Measurements from ENCODE around the gene MAL. TPM values are rescaled to one million over a fixed set of nuclear protein-coding genes. Genes with fewer than 3 reads are reported as not detected.
A peak's percentile ranks its signal among the peaks of the same experiment; 100 is the strongest.

MAL gene
- total RNA-seq, 1 donor from 2014 or later = not detected

GRCh38 chr2:95004287-95004686 is 21.2 kb upstream of the MAL start:
- Mint-ChIP-seq H3K27me3 (ENCODE audit: low read depth) (peaks cover 19% of the 10 kb centered on the region), H3K4me1 (ENCODE audit: low read depth) (peaks cover 6% of the 10 kb centered on the region), H3K36me3 (ENCODE audit: low read depth) (no peaks in the 10 kb centered on the region), H3K4me3 (ENCODE audit: unreplicated experiment) (no peak overlapping the region), H3K27ac (ENCODE audit: unreplicated experiment) (peak overlapping the region; percentile 18), H3K9me3 (ENCODE audit: low read depth) (no peaks in the 10 kb centered on the region)
- TF ChIP-seq CTCF (IDR thresholded peaks at IDR 0.05) = no peak
- DNase-seq (ENCODE audit: low spot score) = peak; percentile 44

GRCh38 chr2:95004711-95005110 is 20.8 kb upstream of the MAL start:
- H3K36me3 Mint-ChIP-seq (ENCODE audit: low read depth) = no peaks in the 10 kb centered on the region
- H3K4me1 Mint-ChIP-seq (ENCODE audit: low read depth) = peaks cover 6% of the 10 kb centered on the region
- peak overlapping the region; percentile 18 for H3K27ac Mint-ChIP-seq (ENCODE audit: unreplicated experiment)
- TF ChIP-seq CTCF (IDR thresholded peaks at IDR 0.05) = no peak
- H3K27me3 Mint-ChIP-seq (ENCODE audit: low read depth) = peaks cover 19% of the 10 kb centered on the region
- no peaks in the 10 kb centered on the region for H3K9me3 Mint-ChIP-seq (ENCODE audit: low read depth)
- peak; percentile 32 for DNase-seq (ENCODE audit: low spot score)
- H3K4me3 Mint-ChIP-seq (ENCODE audit: unreplicated experiment) = no peak overlapping the region

GRCh38 chr2:95005726-95006125 is 19.8 kb upstream of the MAL start:
- no peak overlapping the region for H3K4me3 Mint-ChIP-seq (ENCODE audit: unreplicated experiment)
- peaks cover 6% of the 10 kb centered on the region for H3K4me1 Mint-ChIP-seq (ENCODE audit: low read depth)
- DNase-seq (ENCODE audit: low spot score) = peak; percentile 48
- no peaks in the 10 kb centered on the region for H3K9me3 Mint-ChIP-seq (ENCODE audit: low read depth)
- H3K27me3 Mint-ChIP-seq (ENCODE audit: low read depth) = peaks cover 19% of the 10 kb centered on the region
- H3K27ac Mint-ChIP-seq (ENCODE audit: unreplicated experiment) = no peak overlapping the region
- TF ChIP-seq CTCF (IDR thresholded peaks at IDR 0.05) = no peak
- H3K36me3 Mint-ChIP-seq (ENCODE audit: low read depth) = no peaks in the 10 kb centered on the region

GRCh38 chr2:95006588-95006987 is 18.9 kb upstream of the MAL start:
- peak; percentile 24 for DNase-seq (ENCODE audit: low spot score)
- peaks cover 6% of the 10 kb centered on the region for H3K4me1 Mint-ChIP-seq (ENCODE audit: low read depth)
- H3K36me3 Mint-ChIP-seq (ENCODE audit: low read depth) = no peaks in the 10 kb centered on the region
- H3K9me3 Mint-ChIP-seq (ENCODE audit: low read depth) = no peaks in the 10 kb centered on the region
- H3K27ac Mint-ChIP-seq (ENCODE audit: unreplicated experiment) = no peak overlapping the region
- TF ChIP-seq CTCF (IDR thresholded peaks at IDR 0.05) = no peak
- peaks cover 19% of the 10 kb centered on the region for H3K27me3 Mint-ChIP-seq (ENCODE audit: low read depth)
- no peak overlapping the region for H3K4me3 Mint-ChIP-seq (ENCODE audit: unreplicated experiment)

- H3K27ac Mint-ChIP-seq (ENCODE audit: unreplicated experiment) = no peak overlapping the region
- H3K9me3 Mint-ChIP-seq (ENCODE audit: low read depth) = no peaks in the 10 kb centered on the region
Observed at GRCh38 chr2:95007031-95007609, 18.4 kb upstream of the MAL start.

More at GRCh38 chr2:95007031-95007609, 18.4 kb upstream of the MAL start:
- no peak for TF ChIP-seq CTCF (IDR thresholded peaks at IDR 0.05)
- peaks cover 19% of the 10 kb centered on the region for H3K27me3 Mint-ChIP-seq (ENCODE audit: low read depth)
- peak; percentile 56 for DNase-seq (ENCODE audit: low spot score)
- H3K4me3 Mint-ChIP-seq (ENCODE audit: unreplicated experiment) = no peak overlapping the region
- H3K4me1 Mint-ChIP-seq (ENCODE audit: low read depth) = peaks cover 6% of the 10 kb centered on the region
- no peaks in the 10 kb centered on the region for H3K36me3 Mint-ChIP-seq (ENCODE audit: low read depth)

All from chondrocyte (in vitro differentiated cells).